Uterus (tissue), 2 donors: Measurements from ENCODE around the gene WTAP.

Experiments used
- POLR2A ChIP-seq, 2 donors: fragments of 450-650 bp; IDR thresholded peaks; one replicate each; pipeline ENCODE4 v1.6.1; 2016; ENCODE audit warnings: antibody characterized with exemption in 2 of 2, mild to moderate bottlenecking in 1 of 2, moderate library complexity in 1 of 2
- TF ChIP-seq, protein P1 (sequence below), 4 experiments: fragments of 200-600 bp in 2 of 4; fragments of 450-650 bp in 2 of 4; sonication (generic) in 2 of 4; IDR thresholded peaks; one replicate each; pipeline ENCODE4 v1.5.1; 2016 to 2019; ENCODE audit warnings: antibody characterized with exemption in 4 of 4, mild to moderate bottlenecking in 2 of 4, moderate library complexity in 1 of 4

DNA sequence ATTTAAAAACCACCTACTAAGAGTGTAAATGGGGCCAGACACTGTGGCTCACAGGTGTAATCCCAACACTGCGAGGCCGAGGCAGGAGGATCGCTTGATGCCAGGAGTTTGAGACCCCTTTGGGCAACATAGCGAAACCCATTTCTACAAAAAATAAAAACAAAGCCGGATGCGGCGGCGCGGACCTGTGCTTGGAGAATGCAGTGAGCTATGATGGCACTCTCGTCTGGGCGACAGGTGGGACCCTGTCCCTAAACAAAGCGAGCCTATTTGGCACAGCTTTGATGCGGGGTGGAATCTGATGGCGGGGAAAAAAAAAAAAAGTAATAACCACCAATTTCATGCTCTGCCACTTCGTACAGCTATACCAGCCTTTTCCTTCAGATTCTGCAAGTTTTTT is 61.0 kb downstream of the WTAP start:
- TF ChIP-seq POLR2A (IDR thresholded peaks at IDR 0.05): no peak
- TF ChIP-seq, protein P1, sequence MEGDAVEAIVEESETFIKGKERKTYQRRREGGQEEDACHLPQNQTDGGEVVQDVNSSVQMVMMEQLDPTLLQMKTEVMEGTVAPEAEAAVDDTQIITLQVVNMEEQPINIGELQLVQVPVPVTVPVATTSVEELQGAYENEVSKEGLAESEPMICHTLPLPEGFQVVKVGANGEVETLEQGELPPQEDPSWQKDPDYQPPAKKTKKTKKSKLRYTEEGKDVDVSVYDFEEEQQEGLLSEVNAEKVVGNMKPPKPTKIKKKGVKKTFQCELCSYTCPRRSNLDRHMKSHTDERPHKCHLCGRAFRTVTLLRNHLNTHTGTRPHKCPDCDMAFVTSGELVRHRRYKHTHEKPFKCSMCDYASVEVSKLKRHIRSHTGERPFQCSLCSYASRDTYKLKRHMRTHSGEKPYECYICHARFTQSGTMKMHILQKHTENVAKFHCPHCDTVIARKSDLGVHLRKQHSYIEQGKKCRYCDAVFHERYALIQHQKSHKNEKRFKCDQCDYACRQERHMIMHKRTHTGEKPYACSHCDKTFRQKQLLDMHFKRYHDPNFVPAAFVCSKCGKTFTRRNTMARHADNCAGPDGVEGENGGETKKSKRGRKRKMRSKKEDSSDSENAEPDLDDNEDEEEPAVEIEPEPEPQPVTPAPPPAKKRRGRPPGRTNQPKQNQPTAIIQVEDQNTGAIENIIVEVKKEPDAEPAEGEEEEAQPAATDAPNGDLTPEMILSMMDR (IDR thresholded peaks at IDR 0.05): no peak
